GM12878 (cell line): ENCODE measurements around the gene AKAP11.

Experiments
- BRCA1 ChIP-seq: IDR thresholded peaks from 2 replicates; pipeline ENCODE4 v1.6.1; 2011; ENCODE audit warnings: low read depth, low read length, improper control_type of control experiment
- EGR1 ChIP-seq, 2 experiments: IDR thresholded peaks; 1 replicate in 1 of 2; 2 replicates in 1 of 2; pipeline ENCODE4 v1.6.1; 2011 to 2012; ENCODE audit warnings: low read depth in 2 of 2, low read length in 2 of 2, borderline replicate concordance in 1 of 2, mild to moderate bottlenecking in 1 of 2, moderate library complexity in 1 of 2
- EZH2 ChIP-seq: IDR thresholded peaks from 2 replicates; pipeline ENCODE4 v1.6.1; 2012; ENCODE audit warnings: low read depth, mild to moderate bottlenecking, control low read depth, inconsistent platforms, low read length, borderline replicate concordance; ENCODE audit not compliant: control insufficient read depth
- FOXM1 ChIP-seq: IDR thresholded peaks from 2 replicates; pipeline ENCODE4 v1.6.1; 2012; ENCODE audit warnings: low read depth, mild to moderate bottlenecking, inconsistent platforms, low read length, moderate library complexity
- MYC ChIP-seq: IDR thresholded peaks from 2 replicates; pipeline ENCODE4 v1.6.1; 2011; ENCODE audit warnings: mild to moderate bottlenecking, low read length, moderate library complexity, inconsistent platforms; ENCODE audit not compliant: insufficient read depth, insufficient replicate concordance, insufficient read length, severe bottlenecking
- POLR2AphosphoS5 ChIP-seq: IDR thresholded peaks from 2 replicates; pipeline ENCODE4 v1.6.1; 2011; ENCODE audit warnings: mild to moderate bottlenecking, low read length, inconsistent platforms
- SRF ChIP-seq, 2 experiments: IDR thresholded peaks; 2 replicates each; pipeline ENCODE4 v1.6.1; 2011; ENCODE audit warnings: low read depth in 2 of 2, low read length in 2 of 2, mild to moderate bottlenecking in 1 of 2, moderate library complexity in 1 of 2
- TCF7 ChIP-seq: IDR thresholded peaks from 2 replicates; pipeline ENCODE4 v1.6.1; 2014; ENCODE audit warnings: antibody characterized with exemption, borderline replicate concordance
- ZNF384 ChIP-seq: IDR thresholded peaks from 2 replicates; pipeline ENCODE4 v1.6.1; 2012; ENCODE audit warnings: low read depth, mild to moderate bottlenecking, low read length, improper control_type of control experiment, borderline replicate concordance
- TF ChIP-seq, protein P1 (sequence below), 3 experiments: IDR thresholded peaks in 2 of 3; conservative IDR thresholded peaks in 1 of 3; 2 replicates each; pipeline ENCODE4 v1.5.1; 2011; ENCODE audit warnings: low read depth in 3 of 3, low read length in 3 of 3, mild to moderate bottlenecking in 3 of 3, control low read depth in 2 of 3, moderate library complexity in 2 of 3, inconsistent platforms in 1 of 3, mixed read lengths in 1 of 3; ENCODE audit not compliant: control insufficient read depth in 2 of 3, insufficient read depth in 1 of 3; ENCODE audit errors: extremely low read depth in 1 of 3
- TF ChIP-seq, protein P2 (sequence below): IDR thresholded peaks from 2 replicates; pipeline ENCODE4 v1.6.1; 2011; ENCODE audit warnings: mild to moderate bottlenecking, low read depth, low read length, moderate library complexity; ENCODE audit not compliant: insufficient replicate concordance

DNA sequence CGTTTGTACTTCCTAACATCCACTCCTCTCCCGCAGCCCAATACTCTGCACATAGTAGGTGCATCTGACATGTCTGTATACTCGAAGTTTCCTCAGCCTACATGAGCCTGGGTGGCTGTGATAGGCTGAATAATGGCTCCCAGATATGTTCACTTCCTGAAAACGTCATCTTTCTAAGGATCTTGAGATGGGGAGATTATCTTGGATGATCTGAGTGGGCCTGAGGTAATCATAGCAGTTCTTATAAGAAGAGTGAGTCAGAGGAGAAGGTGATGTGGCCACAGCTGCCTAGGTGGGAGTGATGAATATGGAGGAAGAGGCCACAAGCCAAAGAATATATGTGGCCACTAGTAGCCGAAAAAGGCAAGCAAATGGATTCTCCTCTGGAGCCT is 84.2 kb downstream of the AKAP11 start:
- no peak for TF ChIP-seq EZH2
- TF ChIP-seq EGR1 (IDR thresholded peaks at IDR 0.05; ENCODE audit: borderline replicate concordance in 1 of 2, low read depth in 2 of 2, low read length in 2 of 2), result no peak
- TF ChIP-seq SRF (IDR thresholded peaks at IDR 0.05; ENCODE audit: low read depth in 2 of 2, low read length in 2 of 2), result no peak
- no peak for TF ChIP-seq BRCA1
- TF ChIP-seq POLR2AphosphoS5, result no peak
- TF ChIP-seq, protein P1, sequence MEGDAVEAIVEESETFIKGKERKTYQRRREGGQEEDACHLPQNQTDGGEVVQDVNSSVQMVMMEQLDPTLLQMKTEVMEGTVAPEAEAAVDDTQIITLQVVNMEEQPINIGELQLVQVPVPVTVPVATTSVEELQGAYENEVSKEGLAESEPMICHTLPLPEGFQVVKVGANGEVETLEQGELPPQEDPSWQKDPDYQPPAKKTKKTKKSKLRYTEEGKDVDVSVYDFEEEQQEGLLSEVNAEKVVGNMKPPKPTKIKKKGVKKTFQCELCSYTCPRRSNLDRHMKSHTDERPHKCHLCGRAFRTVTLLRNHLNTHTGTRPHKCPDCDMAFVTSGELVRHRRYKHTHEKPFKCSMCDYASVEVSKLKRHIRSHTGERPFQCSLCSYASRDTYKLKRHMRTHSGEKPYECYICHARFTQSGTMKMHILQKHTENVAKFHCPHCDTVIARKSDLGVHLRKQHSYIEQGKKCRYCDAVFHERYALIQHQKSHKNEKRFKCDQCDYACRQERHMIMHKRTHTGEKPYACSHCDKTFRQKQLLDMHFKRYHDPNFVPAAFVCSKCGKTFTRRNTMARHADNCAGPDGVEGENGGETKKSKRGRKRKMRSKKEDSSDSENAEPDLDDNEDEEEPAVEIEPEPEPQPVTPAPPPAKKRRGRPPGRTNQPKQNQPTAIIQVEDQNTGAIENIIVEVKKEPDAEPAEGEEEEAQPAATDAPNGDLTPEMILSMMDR (IDR thresholded peaks at IDR 0.05 in 2 of 3, conservative IDR thresholded peaks at IDR 0.05 in 1 of 3; ENCODE audit: control insufficient read depth in 2 of 3, extremely low read depth in 1 of 3, insufficient read depth in 1 of 3, low read depth in 3 of 3, low read length in 3 of 3), result no peak
- no peak for TF ChIP-seq FOXM1
- TF ChIP-seq TCF7, result no peak
- no peak for TF ChIP-seq ZNF384
- no peak for TF ChIP-seq MYC
- TF ChIP-seq, protein P2, sequence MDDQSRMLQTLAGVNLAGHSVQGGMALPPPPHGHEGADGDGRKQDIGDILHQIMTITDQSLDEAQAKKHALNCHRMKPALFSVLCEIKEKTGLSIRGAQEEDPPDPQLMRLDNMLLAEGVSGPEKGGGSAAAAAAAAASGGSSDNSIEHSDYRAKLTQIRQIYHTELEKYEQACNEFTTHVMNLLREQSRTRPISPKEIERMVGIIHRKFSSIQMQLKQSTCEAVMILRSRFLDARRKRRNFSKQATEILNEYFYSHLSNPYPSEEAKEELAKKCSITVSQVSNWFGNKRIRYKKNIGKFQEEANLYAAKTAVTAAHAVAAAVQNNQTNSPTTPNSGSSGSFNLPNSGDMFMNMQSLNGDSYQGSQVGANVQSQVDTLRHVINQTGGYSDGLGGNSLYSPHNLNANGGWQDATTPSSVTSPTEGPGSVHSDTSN, result no peak
